Activated T-cell treated with anti-CD3 and anti-CD28 coated beads, Interleukin-2, amount 50 U/mL, for 4 hours (primary cell): ENCODE measurements around the gene RCAN2. TPM values are rescaled to one million over a fixed set of nuclear protein-coding genes. Genes with fewer than 3 reads are reported as not detected.

Source experiments
- ATAC-seq, 2 donors: fragments of 200-7000 bp; cut with Tn5 transposase; one replicate each; pipeline ENCODE4 v1.10.0; 2021
- DNase-seq: peaks from one replicate; pipeline ENCODE4 v3.0.0-alpha.2; 2020
- H3K27me3 Mint-ChIP-seq: one replicate; pipeline ENCODE4 v1.8.0; 2021; ENCODE audit warnings: low read depth, mixed read lengths
- H3K36me3 Mint-ChIP-seq: one replicate; pipeline ENCODE4 v1.8.0; 2022; ENCODE audit warnings: mixed read lengths; ENCODE audit not compliant: insufficient read depth
- H3K4me1 Mint-ChIP-seq: one replicate; pipeline ENCODE4 v1.8.0; 2021; ENCODE audit warnings: low read depth, mixed read lengths
- H3K4me3 Mint-ChIP-seq: one replicate; pipeline ENCODE4 v1.8.0; 2021; ENCODE audit warnings: mild to moderate bottlenecking, moderate library complexity, mixed read lengths
- H3K9me3 Mint-ChIP-seq: one replicate; pipeline ENCODE4 v1.8.0; 2021; ENCODE audit warnings: mixed read lengths
- total RNA-seq, 3 donors: library from RNA; stranded (reverse); gene quantifications; one replicate each; pipeline ENCODE4 v1.2.1, GENCODE V29; 2021

Gene RCAN2
- total RNA-seq, 3 donors from 2014 or later: 0.48 to 1.5 (median 1.1) TPM

GRCh38 chr6:46274502-46274901 is 216.7 kb downstream of the RCAN2 start:
- DNase-seq: no peak
- no peaks in the 10 kb centered on the region for H3K9me3 Mint-ChIP-seq
- H3K4me1 Mint-ChIP-seq: no peaks in the 10 kb centered on the region
- H3K4me3 Mint-ChIP-seq: no peak overlapping the region
- no peaks in the 10 kb centered on the region for H3K27me3 Mint-ChIP-seq
- no peak for ATAC-seq
- no peaks in the 10 kb centered on the region for H3K36me3 Mint-ChIP-seq

GRCh38 chr6:46273911-46274310 is 217.3 kb downstream of the RCAN2 start:
- Mint-ChIP-seq H3K36me3 (no peaks in the 10 kb centered on the region), H3K4me1 (no peaks in the 10 kb centered on the region), H3K9me3 (no peaks in the 10 kb centered on the region), H3K27me3 (no peaks in the 10 kb centered on the region), H3K4me3 (no peak overlapping the region)
- DNase-seq (no peak), ATAC-seq (no peak)

GRCh38 chr6:46271728-46272127 is 219.5 kb downstream of the RCAN2 start:
- ATAC-seq: no peak
- Mint-ChIP-seq H3K36me3 (no peaks in the 10 kb centered on the region), H3K4me3 (no peak overlapping the region), H3K4me1 (no peaks in the 10 kb centered on the region), H3K9me3 (no peaks in the 10 kb centered on the region), H3K27me3 (no peaks in the 10 kb centered on the region)
- no peak for DNase-seq

GRCh38 chr6:46271107-46271506 is 220.1 kb downstream of the RCAN2 start:
- Mint-ChIP-seq H3K4me3 (no peak overlapping the region), H3K27me3 (no peaks in the 10 kb centered on the region), H3K9me3 (no peaks in the 10 kb centered on the region), H3K4me1 (no peaks in the 10 kb centered on the region), H3K36me3 (no peaks in the 10 kb centered on the region)
- DNase-seq (no peak), ATAC-seq (no peak)

GRCh38 chr6:46270336-46270735 is 220.9 kb downstream of the RCAN2 start:
- Mint-ChIP-seq H3K27me3 (no peaks in the 10 kb centered on the region), H3K36me3 (no peaks in the 10 kb centered on the region), H3K4me1 (no peaks in the 10 kb centered on the region), H3K9me3 (no peaks in the 10 kb centered on the region), H3K4me3 (no peak overlapping the region)
- ATAC-seq (no peak), DNase-seq (no peak)

DNA sequence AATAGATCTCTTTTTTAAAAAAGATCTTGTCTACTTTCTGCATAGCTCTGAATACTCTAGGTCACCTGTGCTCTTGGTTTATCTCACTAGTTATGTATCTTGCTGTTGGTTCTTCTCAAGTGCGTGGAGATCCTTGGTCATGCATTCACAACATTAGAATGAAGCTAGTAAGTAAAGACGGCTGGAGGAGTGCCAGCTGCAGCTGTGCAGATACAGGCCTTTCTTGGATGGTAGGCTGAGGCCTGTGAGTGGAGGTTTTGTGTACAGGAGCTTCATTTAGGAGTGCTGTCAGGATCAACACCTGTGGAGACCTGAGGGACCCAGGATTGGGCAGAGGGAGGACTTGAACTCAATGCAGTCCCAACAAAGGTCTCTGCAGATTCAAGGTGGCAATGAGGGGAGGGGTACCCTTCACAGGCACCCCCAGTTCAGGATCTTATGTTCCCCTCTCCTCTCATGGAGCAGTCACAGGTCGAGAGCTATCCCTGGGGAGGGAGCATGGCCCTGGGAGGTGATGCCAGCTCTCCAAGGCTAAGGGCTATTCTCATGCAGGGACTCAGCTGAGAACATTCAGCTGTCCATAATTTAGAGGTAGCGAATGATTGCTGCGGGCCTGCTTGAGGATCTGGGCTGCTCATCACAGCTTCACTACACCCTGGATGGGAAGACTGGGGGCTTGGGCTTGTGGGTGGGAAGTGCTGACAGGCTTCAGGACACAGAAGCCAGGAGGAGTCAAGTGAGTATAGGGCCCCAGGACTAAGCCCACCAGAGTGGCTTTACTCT is 221.6 kb downstream of the RCAN2 start:
- H3K4me3 Mint-ChIP-seq: no peak overlapping the region
- ATAC-seq: no peak
- no peaks in the 10 kb centered on the region for H3K9me3 Mint-ChIP-seq
- no peaks in the 10 kb centered on the region for H3K36me3 Mint-ChIP-seq
- H3K4me1 Mint-ChIP-seq: no peaks in the 10 kb centered on the region
- no peaks in the 10 kb centered on the region for H3K27me3 Mint-ChIP-seq
- DNase-seq: no peak

GRCh38 chr6:46267515-46267914 is 223.7 kb downstream of the RCAN2 start:
- DNase-seq: no peak
- no peak for ATAC-seq
- H3K36me3 Mint-ChIP-seq: no peaks in the 10 kb centered on the region
- H3K4me3 Mint-ChIP-seq: no peak overlapping the region
- H3K4me1 Mint-ChIP-seq: no peaks in the 10 kb centered on the region
- H3K9me3 Mint-ChIP-seq: no peaks in the 10 kb centered on the region
- H3K27me3 Mint-ChIP-seq: no peaks in the 10 kb centered on the region

- Mint-ChIP-seq H3K27me3 (no peaks in the 10 kb centered on the region), H3K9me3 (no peaks in the 10 kb centered on the region), H3K4me1 (no peaks in the 10 kb centered on the region), H3K4me3 (no peak overlapping the region), H3K36me3 (no peaks in the 10 kb centered on the region)
- ATAC-seq (no peak), DNase-seq (no peak)
Observed at GRCh38 chr6:46265373-46265772, 225.9 kb downstream of the RCAN2 start.

- no peaks in the 10 kb centered on the region for H3K4me1 Mint-ChIP-seq
- no peaks in the 10 kb centered on the region for H3K36me3 Mint-ChIP-seq
- H3K27me3 Mint-ChIP-seq: no peaks in the 10 kb centered on the region
- H3K4me3 Mint-ChIP-seq: no peak overlapping the region
- ATAC-seq (no peak), DNase-seq (no peak)
- no peaks in the 10 kb centered on the region for H3K9me3 Mint-ChIP-seq
Observed at GRCh38 chr6:46263707-46264086, 227.6 kb downstream of the RCAN2 start.

DNA sequence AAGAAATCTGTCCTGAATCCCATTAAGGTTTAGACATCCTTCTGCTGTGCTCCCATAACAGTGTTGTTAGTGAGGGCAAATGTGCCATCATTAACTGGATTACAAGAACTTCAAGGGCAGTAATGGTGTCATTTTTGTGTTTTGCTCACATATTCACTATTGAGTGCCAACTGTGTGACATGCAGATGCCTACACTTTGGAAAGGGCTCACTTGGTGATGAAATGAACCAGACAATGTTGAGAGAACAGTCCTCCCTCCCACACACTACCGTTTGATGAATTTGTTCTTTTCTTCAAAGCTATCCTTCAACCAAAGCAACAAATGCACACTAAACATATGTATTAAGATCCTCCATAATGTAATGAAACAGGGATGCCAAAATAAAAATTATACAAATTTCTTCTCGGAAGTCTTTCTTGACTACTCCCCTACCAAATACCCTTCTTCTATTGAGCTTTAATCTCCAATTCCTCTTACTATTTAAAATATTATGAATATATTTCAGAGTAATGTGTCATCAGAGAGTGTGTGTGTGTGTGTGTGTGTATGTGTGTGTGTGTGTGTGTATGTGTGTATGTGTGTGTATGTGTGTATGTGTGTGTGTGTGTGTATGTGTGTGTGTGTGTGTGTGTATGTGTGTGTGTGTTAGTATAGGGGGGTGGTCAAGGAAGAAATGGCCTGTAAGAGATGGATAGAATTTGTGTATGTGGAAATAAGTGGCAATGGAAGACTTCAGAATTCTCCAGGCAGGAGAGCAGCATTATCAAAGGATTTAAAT is 228.1 kb downstream of the RCAN2 start:
- ATAC-seq (no peak), DNase-seq (no peak)
- H3K9me3 Mint-ChIP-seq: no peaks in the 10 kb centered on the region
- H3K4me1 Mint-ChIP-seq: no peaks in the 10 kb centered on the region
- no peak overlapping the region for H3K4me3 Mint-ChIP-seq
- H3K36me3 Mint-ChIP-seq: no peaks in the 10 kb centered on the region
- H3K27me3 Mint-ChIP-seq: no peaks in the 10 kb centered on the region

DNA sequence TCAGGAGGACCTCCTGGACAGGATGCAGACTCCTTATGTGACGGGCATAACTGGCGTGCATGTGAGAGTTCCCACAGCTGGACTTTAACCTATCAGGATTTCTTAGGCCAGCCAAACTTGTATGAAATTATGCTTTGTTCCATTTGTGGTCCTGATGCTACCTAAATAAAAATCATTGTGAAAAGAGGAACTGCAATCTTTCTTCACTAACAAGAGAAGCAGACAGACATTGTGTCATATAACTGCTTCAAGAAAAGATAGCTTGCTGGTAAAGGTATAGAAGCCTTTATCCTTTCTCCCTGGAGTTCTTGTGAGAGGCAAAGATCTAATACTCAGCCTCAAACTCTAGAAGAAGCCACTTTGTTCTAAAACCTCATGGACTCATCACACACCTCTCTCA is 233.0 kb downstream of the RCAN2 start:
- ATAC-seq (no peak), DNase-seq (no peak)
- Mint-ChIP-seq H3K9me3 (no peaks in the 10 kb centered on the region), H3K4me3 (no peak overlapping the region), H3K36me3 (no peaks in the 10 kb centered on the region), H3K4me1 (no peaks in the 10 kb centered on the region), H3K27me3 (no peaks in the 10 kb centered on the region)

DNA sequence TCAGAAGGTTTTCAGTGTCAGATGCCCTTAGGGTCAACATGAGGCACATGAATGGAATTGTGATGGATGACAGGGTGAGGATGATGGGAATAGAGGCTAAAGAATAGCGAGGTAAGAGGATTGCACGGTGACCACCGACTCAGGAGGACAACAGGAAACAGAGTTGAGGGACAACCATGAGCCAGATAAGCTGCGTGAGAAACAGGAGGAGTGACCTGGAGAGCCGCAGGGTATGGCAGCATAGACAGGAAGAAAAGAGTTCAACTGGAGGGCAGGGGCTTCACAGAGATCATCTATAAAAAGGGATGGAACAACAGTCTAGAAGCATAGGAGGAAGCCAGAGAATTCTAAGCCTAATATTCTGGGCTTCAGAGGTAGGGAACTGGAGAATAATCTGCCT is 235.7 kb downstream of the RCAN2 start:
- Mint-ChIP-seq H3K27me3 (no peaks in the 10 kb centered on the region), H3K4me3 (no peak overlapping the region), H3K36me3 (no peaks in the 10 kb centered on the region), H3K9me3 (no peaks in the 10 kb centered on the region), H3K4me1 (no peaks in the 10 kb centered on the region)
- no peak for DNase-seq
- ATAC-seq: no peak

- Mint-ChIP-seq H3K36me3 (no peaks in the 10 kb centered on the region), H3K27me3 (no peaks in the 10 kb centered on the region), H3K4me3 (no peak overlapping the region), H3K9me3 (no peaks in the 10 kb centered on the region), H3K4me1 (no peaks in the 10 kb centered on the region)
- no peak for DNase-seq
- no peak for ATAC-seq
Observed at GRCh38 chr6:46254946-46255345, 236.3 kb downstream of the RCAN2 start.

DNA sequence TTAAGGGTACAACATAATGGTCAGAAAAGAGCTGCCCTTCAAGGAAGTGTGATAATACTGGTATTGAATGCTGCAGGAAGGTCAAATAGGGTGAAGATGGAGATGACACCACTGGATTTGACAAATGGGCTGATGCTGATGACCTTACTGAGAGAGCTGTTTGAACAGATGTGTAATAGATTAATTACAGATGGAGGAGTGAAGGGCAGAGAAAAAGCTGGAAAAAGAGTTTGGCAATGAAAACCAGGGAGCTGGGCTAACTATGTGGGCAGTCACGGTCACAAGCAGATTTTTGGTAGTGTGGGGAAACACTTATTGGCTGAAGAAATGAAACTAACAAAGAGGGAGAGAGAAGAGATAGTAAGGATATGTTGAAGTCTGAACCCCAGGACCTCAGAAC is 236.9 kb downstream of the RCAN2 start:
- Mint-ChIP-seq H3K4me3 (no peak overlapping the region), H3K4me1 (no peaks in the 10 kb centered on the region), H3K27me3 (peaks cover 2% of the 10 kb centered on the region), H3K36me3 (no peaks in the 10 kb centered on the region), H3K9me3 (no peaks in the 10 kb centered on the region)
- no peak for ATAC-seq
- no peak for DNase-seq
